Left ventricle myocardium inferior (tissue), 1 donor: Measurements from ENCODE around the gene CYP4F3. TPM values are rescaled to one million over a fixed set of nuclear protein-coding genes. Genes with fewer than 3 reads are reported as not detected.

Experiments used
- DNase-seq: peaks from one replicate; pipeline ENCODE4 v3.0.0-alpha.2; 2020
- H3K27ac ChIP-seq: fragments of 200-600 bp; replicated peaks from 2 replicates; pipeline ENCODE4 v1.8.0; 2021
- H3K27me3 ChIP-seq: fragments of 200-600 bp; 2 replicates; pipeline ENCODE4 v1.8.0; 2021; ENCODE audit warnings: low read depth
- H3K36me3 ChIP-seq: fragments of 200-600 bp; 2 replicates; pipeline ENCODE4 v1.8.0; 2021
- H3K4me1 ChIP-seq: fragments of 200-600 bp; 2 replicates; pipeline ENCODE4 v1.8.0; 2021
- H3K4me3 ChIP-seq: fragments of 200-600 bp; 2 replicates; pipeline ENCODE4 v1.8.0; 2021; ENCODE audit warnings: mild to moderate bottlenecking, moderate library complexity
- H3K9me3 ChIP-seq: fragments of 200-600 bp; replicated peaks from 2 replicates; pipeline ENCODE4 v1.8.0; 2021
- CTCF ChIP-seq: fragments of 200-600 bp; IDR thresholded peaks from 2 replicates; pipeline ENCODE4 v1.8.0; 2021; ENCODE audit warnings: antibody characterized with exemption, mild to moderate bottlenecking, borderline replicate concordance
- intact Hi-C: fragments of 100-400 bp; cut with micrococcal nuclease; formaldehyde crosslinking; loops from one replicate; pipeline ENCODE4 v1.11.0; 2022
- total RNA-seq: library from RNA; stranded (reverse); fragmentation: NEBNext Ultra II Directional; extraction: Animal tissue kit (Norgen Biotek cat#: 25700); gene quantifications from one replicate; pipeline ENCODE4 v1.2.1, GENCODE V29; 2021
- donor health status: DM: no; HTN: yes; CAD: no; lungs with severe emphysema.

CYP4F3 gene
- total RNA-seq, 1 donor from 2014 or later = not detected

GRCh38 chr19:15616183-15616582 lies 24.5 kb upstream of the CYP4F3 start:
- intact Hi-C loops = no loop called here
- DNase-seq = no peak
- Histone ChIP-seq H3K27ac (no peak overlapping the region), H3K4me3 (no peak overlapping the region), H3K36me3 (no peaks in the 10 kb centered on the region), H3K4me1 (no peaks in the 10 kb centered on the region), H3K9me3 (peaks cover 4% of the 10 kb centered on the region), H3K27me3 (peaks cover 71% of the 10 kb centered on the region)
- no peak for TF ChIP-seq CTCF

DNA sequence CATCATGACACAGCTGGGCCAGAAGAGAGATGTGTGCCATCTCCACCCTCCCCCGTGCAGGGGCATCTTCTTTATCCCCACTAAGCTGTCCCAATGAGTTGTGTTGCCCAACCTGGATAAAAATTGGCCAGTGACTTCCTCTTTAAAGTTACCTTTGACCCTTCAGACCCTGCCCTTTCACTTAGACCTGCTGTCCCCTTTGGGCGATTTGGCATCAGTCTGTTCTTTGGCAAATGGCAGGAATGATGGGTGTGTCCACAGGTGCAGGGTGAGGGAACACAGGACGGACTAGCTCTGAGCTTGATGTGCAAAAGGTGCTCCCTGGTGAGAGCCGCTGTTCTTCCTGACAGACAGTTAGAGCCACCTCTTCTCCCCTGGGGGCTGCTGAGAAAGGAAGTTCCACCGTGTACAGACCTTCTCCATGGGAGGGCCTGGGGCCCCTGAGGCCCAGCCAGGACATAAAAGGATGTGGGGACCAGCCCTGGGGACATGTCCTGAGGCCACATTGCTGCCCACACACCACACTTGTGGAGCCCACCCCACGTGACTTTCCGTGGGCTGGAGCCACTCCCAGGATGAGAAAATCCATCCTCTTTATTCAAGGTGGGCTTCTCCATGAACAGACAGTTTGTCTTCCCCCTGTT lies 23.9 kb upstream of the CYP4F3 start:
- H3K4me1 ChIP-seq = no peaks in the 10 kb centered on the region
- DNase-seq = no peak
- peaks cover 5% of the 10 kb centered on the region for H3K9me3 ChIP-seq
- no peaks in the 10 kb centered on the region for H3K36me3 ChIP-seq
- H3K4me3 ChIP-seq = no peak overlapping the region
- TF ChIP-seq CTCF = no peak
- H3K27ac ChIP-seq = no peak overlapping the region
- intact Hi-C loops = no loop called here
- peaks cover 68% of the 10 kb centered on the region for H3K27me3 ChIP-seq

DNA sequence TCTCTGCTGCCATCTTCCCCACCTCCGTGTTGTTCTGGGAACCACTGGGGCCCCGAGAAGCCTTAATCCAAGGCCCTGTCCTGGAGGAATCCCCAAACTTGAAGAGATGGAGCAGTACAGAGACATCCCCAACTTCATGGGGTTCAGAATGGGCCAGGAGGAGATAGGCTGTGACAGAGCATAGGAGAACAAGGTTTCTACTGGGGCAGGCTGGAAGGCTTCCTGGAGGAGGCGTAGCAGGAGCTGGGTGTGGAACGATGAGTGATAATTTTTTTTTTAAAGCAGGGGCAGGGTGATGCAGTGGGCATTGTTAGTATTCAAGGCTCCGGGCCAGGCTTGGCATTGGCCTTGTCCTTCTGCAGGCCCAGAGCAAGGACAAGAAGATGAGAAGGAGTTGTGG lies 22.4 kb upstream of the CYP4F3 start:
- Histone ChIP-seq H3K36me3 (no peaks in the 10 kb centered on the region), H3K27ac (no peak overlapping the region), H3K4me3 (no peak overlapping the region), H3K27me3 (peaks cover 72% of the 10 kb centered on the region), H3K4me1 (no peaks in the 10 kb centered on the region), H3K9me3 (peaks cover 5% of the 10 kb centered on the region)
- no peak for TF ChIP-seq CTCF
- no peak for DNase-seq
- intact Hi-C loops = no loop called here

- no peak overlapping the region for H3K27ac ChIP-seq
- intact Hi-C loops = no loop called here
- no peaks in the 10 kb centered on the region for H3K36me3 ChIP-seq
- peaks cover 68% of the 10 kb centered on the region for H3K27me3 ChIP-seq
- no peak for DNase-seq
- H3K4me1 ChIP-seq = no peaks in the 10 kb centered on the region
- peaks cover 5% of the 10 kb centered on the region for H3K9me3 ChIP-seq
- H3K4me3 ChIP-seq = no peak overlapping the region
- no peak for TF ChIP-seq CTCF
Measured at GRCh38 chr19:15621801-15622200, 18.9 kb upstream of the CYP4F3 start.

DNA sequence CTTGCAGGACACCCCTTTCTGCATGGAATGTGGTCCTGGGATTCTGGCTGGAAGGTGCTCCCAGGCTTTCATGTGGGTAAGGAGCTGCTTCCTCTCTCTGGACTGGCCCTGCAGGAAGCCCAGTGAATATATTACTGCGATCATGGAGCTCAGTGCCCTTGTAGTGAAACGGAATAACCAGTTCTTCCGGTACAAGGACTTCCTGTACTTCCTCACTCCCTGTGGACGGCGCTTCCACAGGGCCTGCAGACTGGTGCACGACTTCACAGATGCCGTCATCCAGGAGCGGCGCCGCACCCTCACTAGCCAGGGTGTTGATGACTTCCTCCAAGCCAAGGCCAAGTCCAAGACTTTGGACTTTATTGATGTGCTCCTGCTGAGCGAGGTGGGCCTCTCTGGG lies 17.7 kb upstream of the CYP4F3 start:
- H3K9me3 ChIP-seq = peaks cover 5% of the 10 kb centered on the region
- no peak for DNase-seq
- H3K4me1 ChIP-seq = no peaks in the 10 kb centered on the region
- H3K36me3 ChIP-seq = no peaks in the 10 kb centered on the region
- no peak for TF ChIP-seq CTCF
- no peak overlapping the region for H3K4me3 ChIP-seq
- intact Hi-C loops = no loop called here
- H3K27me3 ChIP-seq = peaks cover 65% of the 10 kb centered on the region
- no peak overlapping the region for H3K27ac ChIP-seq
